DOHH2 (cell line): ENCODE results near the gene PCDHGC5.

Source experiments
- H3F3A ChIP-seq: fragments of 200-600 bp; sonication (generic), shearing (Covaris generic); 2 replicates; pipeline ENCODE4 v1.6.0; 2016; ENCODE audit warnings: antibody characterized with exemption, mild to moderate bottlenecking; ENCODE audit not compliant: control insufficient read depth, insufficient read depth
- H3K27ac ChIP-seq: fragments of 200-600 bp; sonication (generic); 2 replicates; pipeline ENCODE4 v1.5.1; 2014; ENCODE audit warnings: low read depth, mild to moderate bottlenecking, low read length, moderate library complexity
- H3K27me3 ChIP-seq: fragments of 200-600 bp; sonication (generic); 2 replicates; pipeline ENCODE4 v1.6.1; 2014; ENCODE audit warnings: mild to moderate bottlenecking, low read length, mixed read lengths; ENCODE audit not compliant: control insufficient read depth
- H3K36me3 ChIP-seq: fragments of 200-600 bp; sonication (generic); 2 replicates; pipeline ENCODE4 v1.6.1; 2014; ENCODE audit warnings: mild to moderate bottlenecking, low read length, moderate library complexity, mixed read lengths; ENCODE audit not compliant: control insufficient read depth
- H3K4me1 ChIP-seq: fragments of 200-600 bp; sonication (generic); 2 replicates; pipeline ENCODE4 v1.6.1; 2014; ENCODE audit warnings: mild to moderate bottlenecking, low read length, mixed read lengths; ENCODE audit not compliant: control insufficient read depth
- H3K4me2 ChIP-seq: fragments of 200-600 bp; sonication (generic); 2 replicates; pipeline ENCODE4 v1.6.0; 2014; ENCODE audit warnings: mild to moderate bottlenecking, low read length, moderate library complexity
- H3K4me3 ChIP-seq: fragments of 200-600 bp; sonication (generic); 2 replicates; pipeline ENCODE4 v1.5.1; 2014; ENCODE audit warnings: mild to moderate bottlenecking, low read length, mixed read lengths
- H3K79me2 ChIP-seq: fragments of 200-600 bp; sonication (generic); 2 replicates; pipeline ENCODE4 v1.6.1; 2014; ENCODE audit warnings: mild to moderate bottlenecking, low read length, mixed read lengths; ENCODE audit not compliant: control insufficient read depth
- H3K9me2 ChIP-seq: fragments of 200-600 bp; sonication (generic); replicated peaks from 2 replicates; pipeline ENCODE4 v1.6.1; 2014; ENCODE audit warnings: mild to moderate bottlenecking, low read length, mixed read lengths; ENCODE audit not compliant: control insufficient read depth
- H3K9me3 ChIP-seq: fragments of 200-600 bp; sonication (generic); 2 replicates; pipeline ENCODE4 v1.6.1; 2014; ENCODE audit warnings: antibody characterized with exemption, low read length, mixed read lengths; ENCODE audit not compliant: control insufficient read depth, insufficient read depth
- H4K20me1 ChIP-seq: fragments of 200-600 bp; sonication (generic); 2 replicates; pipeline ENCODE4 v1.6.0; 2014; ENCODE audit warnings: low read depth, mild to moderate bottlenecking, antibody characterized with exemption, low read length, moderate library complexity; ENCODE audit not compliant: control insufficient read depth, insufficient read depth
- CTCF ChIP-seq: fragments of 200-600 bp; sonication (generic); IDR thresholded peaks from one replicate; pipeline ENCODE4 v1.5.1; 2014; ENCODE audit warnings: antibody characterized with exemption, mild to moderate bottlenecking, low read depth, low read length; ENCODE audit not compliant: poor library complexity, severe bottlenecking
- EZH2phosphoT487 ChIP-seq: fragments of 200-600 bp; sonication (generic); IDR thresholded peaks from 2 replicates; pipeline ENCODE4 v1.6.1; 2017; ENCODE audit warnings: borderline replicate concordance, mild to moderate bottlenecking, antibody characterized with exemption, low read length, moderate library complexity, mixed read lengths

The PCDHGC5 gene

GRCh38 chr5:141519605-141520565, 31.0 kb downstream of the PCDHGC5 start:
- Histone ChIP-seq H3K27ac (peak overlapping the region; percentile 12), H3K9me2 (no peaks in the 10 kb centered on the region), H3K4me3 (no peak overlapping the region), H3K4me2 (peak overlapping the region; percentile 16; the same call in 1 of the 2 replicates), H4K20me1 (no peaks in the 10 kb centered on the region), H3K36me3 (peaks cover 91% of the 10 kb centered on the region), H3K79me2 (peaks cover 17% of the 10 kb centered on the region), H3K27me3 (no peaks in the 10 kb centered on the region), H3K9me3 (no peaks in the 10 kb centered on the region), H3K4me1 (peaks cover 79% of the 10 kb centered on the region), H3F3A (peaks cover 16% of the 10 kb centered on the region)
- TF ChIP-seq EZH2phosphoT487 = no peak
- TF ChIP-seq CTCF = no peak

GRCh38 chr5:141521244-141521781, 32.4 kb downstream of the PCDHGC5 start:
- Histone ChIP-seq H3K27me3 (no peaks in the 10 kb centered on the region), H3F3A (peaks cover 17% of the 10 kb centered on the region), H3K27ac (peak overlapping the region; percentile 56), H3K4me2 (no peak overlapping the region), H3K9me2 (no peaks in the 10 kb centered on the region), H3K9me3 (no peaks in the 10 kb centered on the region), H3K79me2 (peaks cover 17% of the 10 kb centered on the region), H3K36me3 (peaks cover 93% of the 10 kb centered on the region), H4K20me1 (no peaks in the 10 kb centered on the region), H3K4me3 (no peak overlapping the region), H3K4me1 (peaks cover 79% of the 10 kb centered on the region)
- TF ChIP-seq CTCF (no peak), EZH2phosphoT487 (no peak)

GRCh38 chr5:141522301-141522700, 33.4 kb downstream of the PCDHGC5 start:
- Histone ChIP-seq H3K27me3 (no peaks in the 10 kb centered on the region), H3F3A (peaks cover 15% of the 10 kb centered on the region), H3K4me1 (peaks cover 81% of the 10 kb centered on the region), H3K9me2 (no peaks in the 10 kb centered on the region), H4K20me1 (no peaks in the 10 kb centered on the region), H3K4me3 (peak overlapping the region; percentile 35), H3K9me3 (no peaks in the 10 kb centered on the region), H3K79me2 (peaks cover 22% of the 10 kb centered on the region), H3K27ac (peak overlapping the region; percentile 56), H3K4me2 (peak overlapping the region; percentile 54), H3K36me3 (peaks cover 93% of the 10 kb centered on the region)
- no peak for TF ChIP-seq EZH2phosphoT487

GRCh38 chr5:141523991-141524390, 35.1 kb downstream of the PCDHGC5 start:
- no peaks in the 10 kb centered on the region for H3K27me3 ChIP-seq
- H3K79me2 ChIP-seq = peaks cover 39% of the 10 kb centered on the region
- no peaks in the 10 kb centered on the region for H3K9me3 ChIP-seq
- no peaks in the 10 kb centered on the region for H3K9me2 ChIP-seq
- peaks cover 23% of the 10 kb centered on the region for H3F3A ChIP-seq
- peak overlapping the region; percentile 58 for H3K4me3 ChIP-seq
- H3K36me3 ChIP-seq = peaks cover 98% of the 10 kb centered on the region
- TF ChIP-seq CTCF (no peak), EZH2phosphoT487 (no peak)
- peak overlapping the region; percentile 86 for H3K4me2 ChIP-seq
- peaks cover 94% of the 10 kb centered on the region for H3K4me1 ChIP-seq
- H3K27ac ChIP-seq = peak overlapping the region; percentile 98
- H4K20me1 ChIP-seq = no peaks in the 10 kb centered on the region
